ENCODE measurements around the gene NPTX2. TPM values are rescaled to one million over a fixed set of nuclear protein-coding genes. Genes with fewer than 3 reads are reported as not detected.

The NPTX2 gene, protein sequence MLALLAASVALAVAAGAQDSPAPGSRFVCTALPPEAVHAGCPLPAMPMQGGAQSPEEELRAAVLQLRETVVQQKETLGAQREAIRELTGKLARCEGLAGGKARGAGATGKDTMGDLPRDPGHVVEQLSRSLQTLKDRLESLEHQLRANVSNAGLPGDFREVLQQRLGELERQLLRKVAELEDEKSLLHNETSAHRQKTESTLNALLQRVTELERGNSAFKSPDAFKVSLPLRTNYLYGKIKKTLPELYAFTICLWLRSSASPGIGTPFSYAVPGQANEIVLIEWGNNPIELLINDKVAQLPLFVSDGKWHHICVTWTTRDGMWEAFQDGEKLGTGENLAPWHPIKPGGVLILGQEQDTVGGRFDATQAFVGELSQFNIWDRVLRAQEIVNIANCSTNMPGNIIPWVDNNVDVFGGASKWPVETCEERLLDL
- total RNA-seq: 10 to 100 TPM in 1 of 4 donors, 1 to 10 TPM in 3; 1.0 to 11.0 (median 6.7) TPM

DNA sequence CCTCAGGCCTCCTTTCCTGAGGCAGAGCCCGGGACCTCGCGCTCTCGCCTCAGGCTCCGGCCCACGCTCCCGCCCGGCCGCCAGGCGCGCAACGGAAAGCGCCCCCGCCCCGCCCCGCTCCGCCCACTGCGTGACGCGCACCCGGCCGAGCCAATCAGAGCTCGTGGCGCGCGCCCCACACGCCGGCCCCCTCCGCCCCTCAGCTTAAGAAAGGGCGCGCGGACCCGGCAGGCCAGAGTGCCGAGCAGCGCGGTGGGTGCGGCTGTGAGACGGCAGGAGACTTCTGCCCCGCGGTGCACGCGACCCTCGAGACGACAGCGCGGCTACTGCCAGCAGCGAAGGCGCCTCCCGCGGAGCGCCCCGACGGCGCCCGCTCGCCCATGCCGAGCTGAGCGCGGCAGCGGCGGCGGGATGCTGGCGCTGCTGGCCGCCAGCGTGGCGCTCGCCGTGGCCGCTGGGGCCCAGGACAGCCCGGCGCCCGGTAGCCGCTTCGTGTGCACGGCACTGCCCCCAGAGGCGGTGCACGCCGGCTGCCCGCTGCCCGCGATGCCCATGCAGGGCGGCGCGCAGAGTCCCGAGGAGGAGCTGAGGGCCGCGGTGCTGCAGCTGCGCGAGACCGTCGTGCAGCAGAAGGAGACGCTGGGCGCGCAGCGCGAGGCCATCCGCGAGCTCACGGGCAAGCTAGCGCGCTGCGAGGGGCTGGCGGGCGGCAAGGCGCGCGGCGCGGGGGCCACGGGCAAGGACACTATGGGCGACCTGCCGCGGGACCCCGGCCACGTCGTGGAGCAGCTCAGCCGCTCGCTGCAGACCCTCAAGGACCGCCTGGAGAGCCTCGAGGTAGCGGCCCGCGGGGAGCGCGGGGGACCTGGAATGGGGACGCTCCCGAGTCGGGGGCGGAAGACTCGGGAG is at the start of gene NPTX2:
TSS of gene NPTX2 (plus strand) at position 235 of the 909 bp plus-strand sequence. CDS start at position 412, 177 bp downstream.
- TF ChIP-seq, protein P1, sequence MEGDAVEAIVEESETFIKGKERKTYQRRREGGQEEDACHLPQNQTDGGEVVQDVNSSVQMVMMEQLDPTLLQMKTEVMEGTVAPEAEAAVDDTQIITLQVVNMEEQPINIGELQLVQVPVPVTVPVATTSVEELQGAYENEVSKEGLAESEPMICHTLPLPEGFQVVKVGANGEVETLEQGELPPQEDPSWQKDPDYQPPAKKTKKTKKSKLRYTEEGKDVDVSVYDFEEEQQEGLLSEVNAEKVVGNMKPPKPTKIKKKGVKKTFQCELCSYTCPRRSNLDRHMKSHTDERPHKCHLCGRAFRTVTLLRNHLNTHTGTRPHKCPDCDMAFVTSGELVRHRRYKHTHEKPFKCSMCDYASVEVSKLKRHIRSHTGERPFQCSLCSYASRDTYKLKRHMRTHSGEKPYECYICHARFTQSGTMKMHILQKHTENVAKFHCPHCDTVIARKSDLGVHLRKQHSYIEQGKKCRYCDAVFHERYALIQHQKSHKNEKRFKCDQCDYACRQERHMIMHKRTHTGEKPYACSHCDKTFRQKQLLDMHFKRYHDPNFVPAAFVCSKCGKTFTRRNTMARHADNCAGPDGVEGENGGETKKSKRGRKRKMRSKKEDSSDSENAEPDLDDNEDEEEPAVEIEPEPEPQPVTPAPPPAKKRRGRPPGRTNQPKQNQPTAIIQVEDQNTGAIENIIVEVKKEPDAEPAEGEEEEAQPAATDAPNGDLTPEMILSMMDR (IDR thresholded peaks at IDR 0.05; ENCODE audit: low read depth): no peak

DNA sequence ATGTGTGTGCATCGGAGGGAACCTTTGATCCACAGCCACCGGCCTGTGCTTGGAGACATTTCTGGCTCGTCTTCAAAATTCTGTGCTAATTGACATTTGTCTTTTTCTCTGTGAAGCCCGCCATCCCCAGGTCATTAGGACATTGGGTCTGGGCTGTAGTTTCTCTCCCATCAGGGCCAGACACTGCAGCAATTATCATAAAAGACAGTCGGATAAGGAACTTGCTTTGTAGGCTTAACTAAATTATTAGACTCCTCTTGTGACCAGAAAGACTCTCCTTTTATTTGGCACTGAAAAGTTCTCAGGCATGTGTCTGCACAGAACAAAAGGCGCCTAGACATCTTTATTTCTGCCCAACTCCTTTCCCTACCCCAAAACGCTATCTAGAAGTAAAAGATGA is 49.1 kb upstream of the NPTX2 start:
- TF ChIP-seq, protein P1 (IDR thresholded peaks at IDR 0.05; ENCODE audit: low read depth): no peak

DNA sequence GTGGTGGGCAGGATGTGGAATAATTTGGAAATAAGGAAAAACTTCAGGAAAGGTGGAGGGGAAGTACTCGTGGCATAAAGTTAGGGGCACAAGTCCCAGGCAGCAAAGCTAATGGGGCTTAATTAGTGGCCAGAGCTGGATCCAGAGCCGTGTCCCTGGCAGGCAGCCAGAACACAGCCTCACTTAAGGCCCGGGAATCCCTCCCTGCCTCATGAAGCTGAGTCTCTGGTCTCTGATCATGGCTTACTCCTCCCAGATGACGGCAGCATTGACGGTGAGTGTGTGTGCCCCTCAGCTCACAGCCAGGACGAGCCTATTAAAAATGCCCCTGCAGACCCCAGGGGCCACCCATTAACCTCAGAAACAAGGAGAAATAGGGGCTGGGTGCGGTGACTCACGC is 48.2 kb upstream of the NPTX2 start:
- TF ChIP-seq, protein P1 (IDR thresholded peaks at IDR 0.05; ENCODE audit: low read depth): no peak

DNA sequence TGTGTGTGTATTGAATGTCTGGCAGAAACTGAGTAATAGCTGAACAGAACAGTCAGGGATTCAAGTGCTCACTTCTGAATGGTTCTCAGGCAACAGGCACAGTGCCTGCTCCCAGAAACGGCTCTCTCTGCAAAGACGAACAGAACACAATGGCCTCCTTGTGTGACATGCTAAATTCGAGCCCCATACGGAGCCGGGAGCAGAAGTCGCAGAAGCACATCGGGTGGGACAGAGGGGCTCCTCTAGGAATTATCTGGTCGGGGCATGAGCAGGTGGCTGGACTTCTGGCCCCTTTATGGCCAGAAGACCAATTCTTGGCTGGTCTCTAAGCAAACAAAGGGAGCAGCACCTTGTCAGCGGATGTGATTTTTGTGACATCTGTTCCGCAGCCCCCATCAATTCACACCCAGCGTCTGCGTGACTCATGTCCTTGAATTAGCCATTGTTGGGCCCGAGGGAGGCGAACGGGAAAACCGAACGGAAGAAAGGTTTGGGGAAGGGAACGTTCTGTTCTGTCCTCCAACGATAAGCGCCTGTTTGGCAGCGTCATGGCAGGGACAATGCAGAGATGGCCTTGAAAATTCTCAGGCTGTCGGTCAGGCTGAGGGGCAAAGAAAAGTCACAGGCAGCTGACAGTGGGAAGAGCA is 47.3 kb upstream of the NPTX2 start:
- TF ChIP-seq, protein P1 (IDR thresholded peaks at IDR 0.05; ENCODE audit: low read depth): no peak

DNA sequence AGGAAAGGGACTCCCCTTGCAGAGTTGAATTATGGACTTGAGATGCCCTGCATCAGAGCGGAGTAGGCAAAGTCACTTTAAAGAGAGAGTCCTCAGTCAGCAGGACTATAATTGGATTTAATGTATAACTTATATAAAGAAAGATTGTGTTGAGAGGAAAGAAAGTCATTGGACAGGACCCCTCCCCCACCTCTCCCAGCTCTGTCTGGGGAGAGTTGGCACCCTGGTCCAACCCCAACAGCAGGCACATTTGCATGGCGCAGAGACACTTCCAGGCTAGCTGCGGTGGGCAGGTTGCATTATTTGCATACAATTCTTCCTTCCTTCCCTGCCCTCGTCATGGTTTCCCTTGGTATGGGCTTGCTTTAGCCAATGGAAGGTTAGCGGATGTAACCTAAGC is 46.1 kb upstream of the NPTX2 start:
- TF ChIP-seq, protein P1 (IDR thresholded peaks at IDR 0.05; ENCODE audit: low read depth): no peak

DNA sequence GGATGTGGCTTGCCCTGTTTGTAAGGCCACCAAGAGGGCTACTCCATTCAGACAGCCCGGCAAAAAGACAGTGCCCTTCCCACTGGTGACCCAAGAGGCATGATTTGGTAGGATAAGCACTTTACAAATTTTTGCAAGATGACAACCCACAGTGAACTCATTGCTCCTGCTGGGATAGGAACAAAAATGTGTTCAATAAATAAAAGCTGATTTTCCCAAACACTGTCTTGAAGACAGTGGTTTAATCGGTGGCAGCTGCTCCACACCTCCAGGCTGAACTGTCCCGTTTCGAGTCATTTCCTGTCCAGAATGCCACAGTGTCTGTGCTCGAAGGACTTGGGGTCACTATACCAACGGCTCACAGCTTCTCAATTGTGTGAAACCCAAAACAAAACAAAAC is 45.1 kb upstream of the NPTX2 start:
- TF ChIP-seq, protein P1 (IDR thresholded peaks at IDR 0.05; ENCODE audit: low read depth): no peak
